ENCODE results near the gene KRTAP20-1.

Gene KRTAP20-1

GRCh38 chr21:30616125-30616524 lies at the start of gene KRTAP20-1:
TSS of gene KRTAP20-1 (plus strand) at chr21:30616425. CDS start at chr21:30616455, 30 bp downstream.
- DNase-seq: no peak

GRCh38 chr21:30567617-30568016 lies 48.6 kb upstream of the KRTAP20-1 start:
- DNase-seq: no peak

- no peak for DNase-seq
Observed at GRCh38 chr21:30577766-30578165, 38.5 kb upstream of the KRTAP20-1 start.

GRCh38 chr21:30579346-30579745 lies 36.9 kb upstream of the KRTAP20-1 start:
- DNase-seq: no peak

- no peak for DNase-seq
Observed at GRCh38 chr21:30580132-30580531, 36.1 kb upstream of the KRTAP20-1 start.

GRCh38 chr21:30582870-30583269 lies 33.4 kb upstream of the KRTAP20-1 start:
- no peak for DNase-seq

- DNase-seq: no peak
Observed at GRCh38 chr21:30590297-30590696, 25.9 kb upstream of the KRTAP20-1 start, which contains the start of gene KRTAP22-2. TSS of gene KRTAP22-2 (minus strand) at chr21:30590397.

- DNase-seq: no peak
Observed at GRCh38 chr21:30592140-30592539, 24.1 kb upstream of the KRTAP20-1 start, which contains the start of gene KRTAP6-3. TSS of gene KRTAP6-3 (plus strand) at chr21:30592440. CDS start at chr21:30592446, 6 bp downstream.

- no peak for DNase-seq
Observed at GRCh38 chr21:30598802-30599201, 17.4 kb upstream of the KRTAP20-1 start, which contains the start of gene KRTAP6-2. TSS of gene KRTAP6-2 (minus strand) at chr21:30598902. CDS start at chr21:30598874, 28 bp downstream.

GRCh38 chr21:30600787-30601186 lies 15.4 kb upstream of the KRTAP20-1 start, which contains the start of gene KRTAP22-1:
TSS of gene KRTAP22-1 (plus strand) at chr21:30601087.
- no peak for DNase-seq

GRCh38 chr21:30605968-30606367 lies 10.3 kb upstream of the KRTAP20-1 start:
- no peak for DNase-seq

GRCh38 chr21:30612132-30612531 lies 4.1 kb upstream of the KRTAP20-1 start:
- no peak for DNase-seq

GRCh38 chr21:30613836-30614235 lies 2.4 kb upstream of the KRTAP20-1 start, which contains the start of gene KRTAP6-1:
TSS of gene KRTAP6-1 (minus strand) at chr21:30613930. CDS start at chr21:30613904, 26 bp downstream.
- no peak for DNase-seq

- no peak for DNase-seq
Observed at GRCh38 chr21:30615199-30615598, 1.0 kb upstream of the KRTAP20-1 start.

GRCh38 chr21:30620080-30620479 lies 3.9 kb downstream of the KRTAP20-1 start:
- no peak for DNase-seq

GRCh38 chr21:30620522-30620921 lies 4.3 kb downstream of the KRTAP20-1 start, which contains the start of gene KRTAP20-4:
TSS of gene KRTAP20-4 (plus strand) at chr21:30620627.
- DNase-seq: no peak

- DNase-seq: no peak
Observed at GRCh38 chr21:30623362-30623761, 7.1 kb downstream of the KRTAP20-1 start.

GRCh38 chr21:30625449-30626165 lies 9.4 kb downstream of the KRTAP20-1 start:
- DNase-seq: no peak

GRCh38 chr21:30628109-30628508 lies 11.9 kb downstream of the KRTAP20-1 start:
- no peak for DNase-seq

GRCh38 chr21:30629200-30629599 lies 13.0 kb downstream of the KRTAP20-1 start:
- DNase-seq: no peak

- no peak for DNase-seq
Observed at GRCh38 chr21:30634906-30635305, 18.7 kb downstream of the KRTAP20-1 start, which contains the start of gene KRTAP20-2. TSS of gene KRTAP20-2 (plus strand) at chr21:30635206. CDS start at chr21:30635264, 58 bp downstream.

GRCh38 chr21:30638686-30639085 lies 22.5 kb downstream of the KRTAP20-1 start:
- DNase-seq: no peak

GRCh38 chr21:30642564-30642963 lies 26.3 kb downstream of the KRTAP20-1 start, which contains the start of gene KRTAP20-3:
TSS of gene KRTAP20-3 (plus strand) at chr21:30642864.
- DNase-seq: no peak

GRCh38 chr21:30646904-30647414 lies 30.7 kb downstream of the KRTAP20-1 start:
- DNase-seq: no peak

Data from RPMI8226 (cell line).